ENCODE data around the gene ZNF77.
A peak's percentile ranks its signal among the peaks of the same experiment; 100 is the strongest.

DNA sequence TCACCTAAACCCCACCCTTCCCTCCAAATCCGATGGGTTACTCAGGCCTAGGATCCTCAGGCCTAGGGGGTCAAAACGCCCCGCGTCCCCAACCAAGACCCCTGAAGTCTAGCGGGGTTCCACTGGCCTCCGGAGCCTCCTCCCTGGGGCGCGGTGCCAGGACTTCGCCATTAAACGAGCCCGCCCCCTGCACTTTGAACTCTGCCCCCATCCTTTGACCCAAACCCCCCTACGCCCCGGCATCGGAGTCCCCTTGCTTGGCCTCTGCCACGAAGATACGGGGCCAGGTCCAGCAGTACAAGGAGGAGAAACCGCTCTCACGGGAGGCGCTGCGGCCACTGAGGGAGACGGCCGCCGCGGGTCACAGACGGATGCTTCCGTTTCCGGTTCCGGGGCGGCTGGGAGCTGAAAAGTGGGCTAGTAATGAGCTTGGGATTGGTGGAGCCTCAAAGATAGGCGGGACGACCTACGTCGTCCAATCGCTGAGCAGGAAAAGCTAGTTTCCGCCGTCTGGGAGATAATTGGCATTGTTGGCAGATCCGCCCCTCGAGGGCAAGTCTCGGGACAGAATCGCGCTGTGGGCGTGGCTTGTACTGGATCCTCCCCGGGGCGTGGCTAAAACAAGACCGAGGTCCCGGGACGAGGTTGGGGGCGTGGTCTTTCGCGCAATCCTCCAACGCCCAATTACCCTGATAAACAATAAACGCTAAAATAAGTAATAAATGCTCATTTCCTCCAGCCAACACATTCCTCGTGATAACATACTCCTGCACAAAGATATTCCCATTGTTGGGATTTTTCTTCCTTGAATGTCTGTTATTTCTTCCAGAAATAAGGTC is 5.7 kb upstream of the ZNF77 start:
- TF ChIP-seq, protein P1, sequence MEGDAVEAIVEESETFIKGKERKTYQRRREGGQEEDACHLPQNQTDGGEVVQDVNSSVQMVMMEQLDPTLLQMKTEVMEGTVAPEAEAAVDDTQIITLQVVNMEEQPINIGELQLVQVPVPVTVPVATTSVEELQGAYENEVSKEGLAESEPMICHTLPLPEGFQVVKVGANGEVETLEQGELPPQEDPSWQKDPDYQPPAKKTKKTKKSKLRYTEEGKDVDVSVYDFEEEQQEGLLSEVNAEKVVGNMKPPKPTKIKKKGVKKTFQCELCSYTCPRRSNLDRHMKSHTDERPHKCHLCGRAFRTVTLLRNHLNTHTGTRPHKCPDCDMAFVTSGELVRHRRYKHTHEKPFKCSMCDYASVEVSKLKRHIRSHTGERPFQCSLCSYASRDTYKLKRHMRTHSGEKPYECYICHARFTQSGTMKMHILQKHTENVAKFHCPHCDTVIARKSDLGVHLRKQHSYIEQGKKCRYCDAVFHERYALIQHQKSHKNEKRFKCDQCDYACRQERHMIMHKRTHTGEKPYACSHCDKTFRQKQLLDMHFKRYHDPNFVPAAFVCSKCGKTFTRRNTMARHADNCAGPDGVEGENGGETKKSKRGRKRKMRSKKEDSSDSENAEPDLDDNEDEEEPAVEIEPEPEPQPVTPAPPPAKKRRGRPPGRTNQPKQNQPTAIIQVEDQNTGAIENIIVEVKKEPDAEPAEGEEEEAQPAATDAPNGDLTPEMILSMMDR (IDR thresholded peaks at IDR 0.05) = peak in 1 of 3 donors; percentile 39
- TF ChIP-seq POLR2AphosphoS5 (IDR thresholded peaks at IDR 0.05) = peak; percentile 98 to 99 (median 99)
